Lung microvascular endothelial cell (primary cell): ENCODE results near the gene CBFA2T2. TPM values are rescaled to one million over a fixed set of nuclear protein-coding genes. Genes with fewer than 3 reads are reported as not detected.
"Not testable (repeated sequence)": the region's sequence is repeated elsewhere in the genome, so short reads cannot be mapped to it uniquely, and the experiment has no call there.

Source experiments
- DNase-seq, 2 donors: peaks; one replicate each; pipeline versions ENCODE4 v3.0.0 to v3.0.0-alpha.2; 2010; ENCODE audit warnings: low read depth in 2 of 2
- total RNA-seq: library from RNA; depleted of rRNA; stranded (reverse); fragments of >200 nt; gene quantifications from 2 replicates; pipeline ENCODE4 v1.2.1, GENCODE V29; 2014

Gene CBFA2T2
- total RNA-seq, 1 donor from 2014 or later: 3.2 TPM

GRCh38 chr20:33693741-33694638 is 204.1 kb downstream of the CBFA2T2 start:
- peak in 1 of 2 donors; percentile 37 for DNase-seq

GRCh38 chr20:33694639-33695012 is 204.7 kb downstream of the CBFA2T2 start:
- DNase-seq: no peak

GRCh38 chr20:33696448-33696847 is 206.6 kb downstream of the CBFA2T2 start:
- no peak for DNase-seq

- no peak for DNase-seq
Observed at GRCh38 chr20:33697129-33697528, 207.2 kb downstream of the CBFA2T2 start.

GRCh38 chr20:33698966-33699365 is 209.1 kb downstream of the CBFA2T2 start:
- DNase-seq: not testable (repeated sequence)

Other genes starting within 250 kb of the CBFA2T2 start
- not detected in 2 replicates for gene BPIFB1, start 206.9 kb upstream of the CBFA2T2 start, total RNA-seq
- 14.6 and 17.7 TPM in 2 replicates for gene CDK5RAP1, start 88.6 kb upstream of the CBFA2T2 start, total RNA-seq
- 5.4 TPM in 2 replicates for gene SNTA1, start 46.3 kb upstream of the CBFA2T2 start, total RNA-seq
- under 0.01 TPM in 1 of 2 replicates, not detected in the other for gene C20orf144, start 172.2 kb downstream of the CBFA2T2 start, total RNA-seq
- gene ACTL10, start 176.8 kb downstream of the CBFA2T2 start, total RNA-seq: 1.3 and 1.6 TPM in 2 replicates
- gene NECAB3, start 184.3 kb downstream of the CBFA2T2 start, total RNA-seq: 7.2 and 9.7 TPM in 2 replicates
- 2.8 and 3.9 TPM in 2 replicates for gene E2F1, start 196.3 kb downstream of the CBFA2T2 start, total RNA-seq
- 3.9 and 4.0 TPM in 2 replicates for gene PXMP4, start 230.2 kb downstream of the CBFA2T2 start, total RNA-seq
- gene ZNF341, start 241.9 kb downstream of the CBFA2T2 start, total RNA-seq: 0.44 and 0.99 TPM in 2 replicates